HG03432 (cell line): Measurements from ENCODE around the gene GFPT1.
"Not testable (repeated sequence)": the region's sequence is repeated elsewhere in the genome, so short reads cannot be mapped to it uniquely, and the experiment has no call there.

Experiments
- ATAC-seq: cut with Tn5 transposase; IDR thresholded peaks from one replicate; pipeline ENCODE4 v1.9.1; 2021; ENCODE audit warnings: mild to moderate bottlenecking, moderate library complexity; ENCODE audit not compliant: unreplicated experiment

GFPT1 gene

GRCh38 chr2:69386789-69387734 is at the start of gene GFPT1:
TSS of gene GFPT1 (minus strand) at chr2:69387227. CDS start at chr2:69387071, 156 bp downstream.
- ATAC-seq, result peak; percentile 91

GRCh38 chr2:69436596-69436937 is 49.5 kb upstream of the GFPT1 start:
- ATAC-seq, result no peak

- no peak for ATAC-seq
These were observed 47.7 kb upstream of the GFPT1 start for GRCh38 chr2:69434753-69435152.

- no peak for ATAC-seq
These were observed 42.6 kb upstream of the GFPT1 start for GRCh38 chr2:69429491-69430183.

- no peak for ATAC-seq
These were observed 42.0 kb upstream of the GFPT1 start for GRCh38 chr2:69428981-69429380.

- no peak for ATAC-seq
These were observed 37.4 kb upstream of the GFPT1 start for GRCh38 chr2:69424419-69424818.

- no peak for ATAC-seq
These were observed 35.2 kb upstream of the GFPT1 start for GRCh38 chr2:69422198-69422597.

- not testable (repeated sequence) for ATAC-seq
These were observed 32.1 kb upstream of the GFPT1 start for GRCh38 chr2:69419111-69419510.

- ATAC-seq, result no peak
These were observed 29.1 kb upstream of the GFPT1 start for GRCh38 chr2:69416147-69416546.

GRCh38 chr2:69411120-69411519 is 24.1 kb upstream of the GFPT1 start:
- no peak for ATAC-seq

GRCh38 chr2:69405306-69405705 is 18.3 kb upstream of the GFPT1 start:
- ATAC-seq, result no peak

GRCh38 chr2:69400121-69400520 is 13.1 kb upstream of the GFPT1 start:
- ATAC-seq, result no peak

GRCh38 chr2:69397234-69397633 is 10.2 kb upstream of the GFPT1 start:
- ATAC-seq, result no peak

- ATAC-seq, result no peak
These were observed 8.8 kb upstream of the GFPT1 start for GRCh38 chr2:69395866-69396265.

GRCh38 chr2:69393963-69394362 is 6.9 kb upstream of the GFPT1 start:
- ATAC-seq, result no peak

- ATAC-seq, result no peak
These were observed 3.4 kb upstream of the GFPT1 start for GRCh38 chr2:69390471-69390870.

- no peak for ATAC-seq
These were observed 3.0 kb upstream of the GFPT1 start for GRCh38 chr2:69390001-69390400.

GRCh38 chr2:69389271-69389670 is 2.2 kb upstream of the GFPT1 start:
- ATAC-seq, result no peak

- no peak for ATAC-seq
These were observed 899 bp upstream of the GFPT1 start for GRCh38 chr2:69387770-69388481.

GRCh38 chr2:69386360-69386759 is 667 bp downstream of the GFPT1 start:
- peak; percentile 19 for ATAC-seq

GRCh38 chr2:69385443-69386151 is 1.4 kb downstream of the GFPT1 start:
- ATAC-seq, result no peak
